Activated naive CD8-positive, alpha-beta T cell treated with anti-CD3 and anti-CD28 coated beads for 36 hours (primary cell): ENCODE data around the gene TRAPPC6A. TPM values are rescaled to one million over a fixed set of nuclear protein-coding genes. Genes with fewer than 3 reads are reported as not detected.

Experiments used
- DNase-seq: peaks from one replicate; pipeline ENCODE4 v3.0.0; 2021
- H3K27ac Mint-ChIP-seq: one replicate; pipeline ENCODE4 v1.8.0; 2022; ENCODE audit warnings: mild to moderate bottlenecking, moderate library complexity, mixed read lengths
- H3K27me3 Mint-ChIP-seq: one replicate; pipeline ENCODE4 v1.8.0; 2022; ENCODE audit warnings: mild to moderate bottlenecking, mixed read lengths
- H3K36me3 Mint-ChIP-seq: one replicate; pipeline ENCODE4 v1.8.0; 2021; ENCODE audit warnings: mild to moderate bottlenecking, mixed read lengths
- H3K4me1 Mint-ChIP-seq: one replicate; pipeline ENCODE4 v1.8.0; 2021; ENCODE audit warnings: mixed read lengths
- H3K4me3 Mint-ChIP-seq: one replicate; pipeline ENCODE4 v1.8.0; 2022; ENCODE audit warnings: mild to moderate bottlenecking, moderate library complexity, mixed read lengths
- H3K9me3 Mint-ChIP-seq: one replicate; pipeline ENCODE4 v1.8.0; 2022; ENCODE audit warnings: mixed read lengths
- total RNA-seq, 2 experiments: library from RNA; stranded (reverse); gene quantifications; one replicate each; pipeline ENCODE4 v1.2.3, GENCODE V29; 2021

TRAPPC6A gene, protein sequence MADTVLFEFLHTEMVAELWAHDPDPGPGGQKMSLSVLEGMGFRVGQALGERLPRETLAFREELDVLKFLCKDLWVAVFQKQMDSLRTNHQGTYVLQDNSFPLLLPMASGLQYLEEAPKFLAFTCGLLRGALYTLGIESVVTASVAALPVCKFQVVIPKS
- total RNA-seq = 10 to 100 TPM; 19.8 to 22.9 TPM

DNA sequence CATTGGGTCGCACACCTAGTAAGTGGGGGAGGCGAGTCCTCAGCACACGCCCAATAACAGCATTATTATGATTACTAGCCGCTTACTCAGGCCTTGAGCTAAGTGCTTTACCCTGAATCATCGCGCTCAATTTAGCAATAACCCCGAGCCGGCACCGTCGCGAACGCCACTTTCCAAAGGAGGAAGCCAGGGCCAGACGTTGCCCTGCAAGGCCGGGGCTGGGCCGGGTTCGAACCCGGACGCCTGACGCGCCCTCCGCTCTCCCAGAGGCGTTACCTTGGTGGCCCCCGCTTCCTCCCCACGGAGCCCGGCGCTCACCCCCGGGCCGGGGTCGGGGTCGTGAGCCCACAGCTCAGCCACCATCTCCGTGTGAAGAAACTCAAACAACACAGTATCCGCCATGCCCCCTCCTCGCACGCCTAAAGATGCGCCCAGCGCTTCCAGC, at the start of gene TRAPPC6A:
TSS of gene TRAPPC6A (minus strand) at position 421 of the 445 bp plus-strand sequence. CDS start at position 402, 19 bp downstream.
- Mint-ChIP-seq H3K27ac (peak within 1 kb of the TSS; percentile 86), H3K4me3 (peak within 1 kb of the TSS; percentile 85), H3K9me3 (no peaks in the 10 kb centered on the region), H3K27me3 (no peaks in the 10 kb centered on the region), H3K36me3 (peaks cover 2% of the 10 kb centered on the region), H3K4me1 (peaks cover 14% of the 10 kb centered on the region)
- no peak for DNase-seq

- no peaks in the 10 kb centered on the region for H3K9me3 Mint-ChIP-seq
- peaks cover 28% of the 10 kb centered on the region for H3K27me3 Mint-ChIP-seq
- H3K27ac Mint-ChIP-seq = no peak overlapping the region
- DNase-seq = no peak
- H3K36me3 Mint-ChIP-seq = no peaks in the 10 kb centered on the region
- H3K4me1 Mint-ChIP-seq = no peaks in the 10 kb centered on the region
- H3K4me3 Mint-ChIP-seq = no peak overlapping the region
These were observed 46.6 kb upstream of the TRAPPC6A start for GRCh38 chr19:45224645-45225044.

DNA sequence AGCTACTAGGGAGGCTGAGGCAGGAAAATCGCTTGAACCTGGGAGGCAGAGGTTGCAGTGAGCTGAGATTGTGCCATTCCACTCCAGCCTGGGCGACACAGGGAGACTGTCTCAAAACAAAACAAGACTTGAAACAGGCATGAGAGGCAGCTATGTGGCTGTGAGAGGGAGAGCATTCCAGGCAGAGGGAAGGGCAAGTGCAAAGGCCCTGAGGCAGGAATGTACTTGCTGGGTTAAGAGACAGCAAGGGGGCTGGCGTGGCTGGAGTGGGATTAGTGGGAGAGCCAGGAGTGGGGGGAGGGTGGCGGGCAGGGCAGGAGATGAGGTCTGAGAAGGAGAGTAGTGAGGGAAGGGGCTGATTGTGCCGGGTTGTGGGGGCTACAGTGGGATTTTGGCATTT, 45.8 kb upstream of the TRAPPC6A start:
- H3K36me3 Mint-ChIP-seq = no peaks in the 10 kb centered on the region
- no peak for DNase-seq
- no peaks in the 10 kb centered on the region for H3K4me1 Mint-ChIP-seq
- H3K27ac Mint-ChIP-seq = no peak overlapping the region
- peaks cover 30% of the 10 kb centered on the region for H3K27me3 Mint-ChIP-seq
- H3K4me3 Mint-ChIP-seq = no peak overlapping the region
- no peaks in the 10 kb centered on the region for H3K9me3 Mint-ChIP-seq

- Mint-ChIP-seq H3K9me3 (no peaks in the 10 kb centered on the region), H3K27ac (no peak overlapping the region), H3K36me3 (no peaks in the 10 kb centered on the region), H3K4me3 (no peak overlapping the region), H3K4me1 (no peaks in the 10 kb centered on the region), H3K27me3 (peaks cover 42% of the 10 kb centered on the region)
- no peak for DNase-seq
These were observed 44.7 kb upstream of the TRAPPC6A start for GRCh38 chr19:45222724-45223123.

- Mint-ChIP-seq H3K9me3 (no peaks in the 10 kb centered on the region), H3K27me3 (peaks cover 66% of the 10 kb centered on the region), H3K4me3 (no peak overlapping the region), H3K36me3 (no peaks in the 10 kb centered on the region), H3K27ac (no peak overlapping the region), H3K4me1 (peaks cover 1% of the 10 kb centered on the region)
- no peak for DNase-seq
These were observed 41.1 kb upstream of the TRAPPC6A start for GRCh38 chr19:45218911-45219743.

GRCh38 chr19:45218426-45218825, 40.4 kb upstream of the TRAPPC6A start:
- Mint-ChIP-seq H3K4me1 (peaks cover 1% of the 10 kb centered on the region), H3K36me3 (no peaks in the 10 kb centered on the region), H3K27me3 (peaks cover 68% of the 10 kb centered on the region), H3K27ac (no peak overlapping the region), H3K9me3 (no peaks in the 10 kb centered on the region), H3K4me3 (no peak overlapping the region)
- no peak for DNase-seq

GRCh38 chr19:45217957-45218334, 39.9 kb upstream of the TRAPPC6A start:
- no peak for DNase-seq
- no peak overlapping the region for H3K27ac Mint-ChIP-seq
- no peaks in the 10 kb centered on the region for H3K9me3 Mint-ChIP-seq
- H3K4me1 Mint-ChIP-seq = peaks cover 1% of the 10 kb centered on the region
- no peak overlapping the region for H3K4me3 Mint-ChIP-seq
- H3K36me3 Mint-ChIP-seq = no peaks in the 10 kb centered on the region
- peaks cover 71% of the 10 kb centered on the region for H3K27me3 Mint-ChIP-seq

DNA sequence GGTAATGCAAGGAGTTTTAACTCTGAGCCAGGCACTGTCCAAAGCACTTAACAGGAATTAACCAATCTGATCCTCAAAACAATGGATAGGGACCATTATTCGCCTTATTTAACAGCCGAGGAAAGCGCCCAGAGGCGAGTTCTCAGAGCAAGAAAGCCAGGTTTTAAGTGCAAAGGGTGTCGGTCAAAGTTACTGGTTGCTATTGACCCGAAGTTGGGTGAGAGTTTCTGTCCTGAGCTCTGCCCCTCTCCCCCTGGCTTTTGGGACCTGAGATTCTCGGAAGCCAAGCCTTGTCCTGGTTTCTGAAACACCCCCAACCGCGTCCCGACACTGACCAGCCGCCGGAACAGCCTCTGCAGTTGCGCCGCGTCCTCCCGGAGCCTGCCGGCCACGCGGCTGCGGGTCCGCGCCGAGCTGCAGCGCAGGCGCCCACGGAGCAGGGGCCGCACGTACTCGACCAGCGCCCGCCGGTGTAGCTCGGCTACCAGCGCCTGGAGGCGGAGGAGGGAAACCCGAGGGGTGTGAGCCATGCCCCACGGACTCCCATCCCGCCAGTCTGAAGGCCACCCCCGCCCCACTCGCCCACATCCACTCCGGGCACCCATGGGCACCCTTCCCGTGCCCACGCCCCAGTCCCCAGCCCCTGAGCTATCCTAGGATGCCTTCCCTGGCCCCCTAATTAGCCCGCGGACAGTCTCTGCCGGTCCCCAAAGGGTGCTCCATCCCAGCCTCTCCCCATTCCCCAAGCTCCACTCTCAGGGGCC, 39.3 kb upstream of the TRAPPC6A start:
- Mint-ChIP-seq H3K4me1 (peaks cover 1% of the 10 kb centered on the region), H3K4me3 (no peak overlapping the region), H3K36me3 (no peaks in the 10 kb centered on the region), H3K27ac (no peak overlapping the region), H3K27me3 (peaks cover 72% of the 10 kb centered on the region), H3K9me3 (no peaks in the 10 kb centered on the region)
- no peak for DNase-seq

- no peak overlapping the region for H3K4me3 Mint-ChIP-seq
- H3K9me3 Mint-ChIP-seq = no peaks in the 10 kb centered on the region
- peaks cover 1% of the 10 kb centered on the region for H3K4me1 Mint-ChIP-seq
- H3K27ac Mint-ChIP-seq = no peak overlapping the region
- H3K27me3 Mint-ChIP-seq = peaks cover 74% of the 10 kb centered on the region
- no peaks in the 10 kb centered on the region for H3K36me3 Mint-ChIP-seq
- no peak for DNase-seq
These were observed 38.6 kb upstream of the TRAPPC6A start for GRCh38 chr19:45216667-45217066.

- H3K27ac Mint-ChIP-seq = no peak overlapping the region
- H3K9me3 Mint-ChIP-seq = no peaks in the 10 kb centered on the region
- peaks cover 5% of the 10 kb centered on the region for H3K4me1 Mint-ChIP-seq
- DNase-seq = no peak
- peaks cover 81% of the 10 kb centered on the region for H3K27me3 Mint-ChIP-seq
- no peaks in the 10 kb centered on the region for H3K36me3 Mint-ChIP-seq
- H3K4me3 Mint-ChIP-seq = no peak overlapping the region
These were observed 37.6 kb upstream of the TRAPPC6A start for GRCh38 chr19:45215391-45216191.

- Mint-ChIP-seq H3K36me3 (no peaks in the 10 kb centered on the region), H3K4me3 (no peak overlapping the region), H3K4me1 (peaks cover 5% of the 10 kb centered on the region), H3K9me3 (no peaks in the 10 kb centered on the region), H3K27ac (no peak overlapping the region), H3K27me3 (peaks cover 64% of the 10 kb centered on the region)
- no peak for DNase-seq
These were observed 35.0 kb upstream of the TRAPPC6A start for GRCh38 chr19:45213031-45213430.

GRCh38 chr19:45211751-45212381, 33.8 kb upstream of the TRAPPC6A start:
- Mint-ChIP-seq H3K27ac (no peak overlapping the region), H3K4me1 (peaks cover 5% of the 10 kb centered on the region), H3K36me3 (no peaks in the 10 kb centered on the region)

DNA sequence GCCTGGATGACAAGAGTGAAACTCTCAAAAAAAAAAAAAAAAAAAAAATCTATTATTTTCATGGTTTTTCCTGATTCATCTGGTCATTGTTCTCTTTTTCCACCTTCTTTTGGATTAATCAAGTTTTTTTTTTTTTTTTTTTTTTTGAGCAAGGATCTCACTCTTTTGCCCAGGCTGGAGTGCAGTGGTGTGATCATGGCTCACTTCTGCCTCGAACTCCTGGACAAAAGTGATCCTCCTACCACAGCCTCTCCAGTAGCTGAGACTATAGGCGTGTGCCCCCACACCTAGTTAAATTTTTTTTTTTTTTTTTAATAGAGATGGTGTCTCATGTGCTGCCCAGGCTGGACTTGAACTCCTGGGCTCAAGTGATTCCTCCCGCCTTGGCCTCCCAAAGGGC, 28.3 kb upstream of the TRAPPC6A start:
- H3K9me3 Mint-ChIP-seq = no peaks in the 10 kb centered on the region
- H3K27ac Mint-ChIP-seq = no peak overlapping the region
- H3K36me3 Mint-ChIP-seq = no peaks in the 10 kb centered on the region
- H3K4me3 Mint-ChIP-seq = no peak overlapping the region
- H3K4me1 Mint-ChIP-seq = peaks cover 2% of the 10 kb centered on the region
- no peak for DNase-seq
- H3K27me3 Mint-ChIP-seq = peaks cover 7% of the 10 kb centered on the region

More at GRCh38 chr19:45211751-45212381, 33.8 kb upstream of the TRAPPC6A start:
- Mint-ChIP-seq H3K9me3 (no peaks in the 10 kb centered on the region), H3K4me3 (no peak overlapping the region), H3K27me3 (peaks cover 54% of the 10 kb centered on the region)
- DNase-seq = no peak

- Mint-ChIP-seq H3K4me3 (no peak overlapping the region), H3K9me3 (no peaks in the 10 kb centered on the region), H3K36me3 (no peaks in the 10 kb centered on the region), H3K4me1 (no peaks in the 10 kb centered on the region), H3K27me3 (peaks cover 2% of the 10 kb centered on the region), H3K27ac (no peak overlapping the region)
- DNase-seq = no peak
These were observed 27.8 kb upstream of the TRAPPC6A start for GRCh38 chr19:45205810-45206209.
